Adrenal gland (tissue), 12 donors: ENCODE measurements around the gene HMBS. TPM values are rescaled to one million over a fixed set of nuclear protein-coding genes. Genes with fewer than 3 reads are reported as not detected.
"Not testable (repeated sequence)": the region's sequence is repeated elsewhere in the genome, so short reads cannot be mapped to it uniquely, and the experiment has no call there.

Source experiments
- DNase-seq, 7 donors: peaks; one replicate each; pipeline ENCODE4 v3.0.0-alpha.2; 2019 to 2020
- H3K27ac ChIP-seq, 5 donors: fragments of 200-600 bp; sonication (generic) in 4 of 5; 1 replicate in 3 of 5; 2 replicates in 2 of 5; pipeline versions ENCODE4 v1.5.1 to v1.8.0; 2016 to 2020; ENCODE audit warnings: mild to moderate bottlenecking in 1 of 5
- H3K27me3 ChIP-seq: fragments of 200-600 bp; 2 replicates; pipeline ENCODE4 v1.8.0; 2021
- H3K36me3 ChIP-seq, 2 donors: fragments of 200-600 bp; replicated peaks in 1 of 2; 1 replicate in 1 of 2; 2 replicates in 1 of 2; pipeline versions ENCODE4 v1.5.1 to v1.8.0; 2018 to 2022
- H3K4me1 ChIP-seq, 2 donors: fragments of 200-600 bp; replicated peaks in 1 of 2; 1 replicate in 1 of 2; 2 replicates in 1 of 2; pipeline versions ENCODE4 v1.5.1 to v1.8.0; 2018 to 2021
- H3K4me3 ChIP-seq, 4 donors: fragments of 200-600 bp; sonication (generic) in 3 of 4; one replicate each; pipeline ENCODE4 v1.5.1; 2016 to 2018
- H3K9me3 ChIP-seq, 3 donors: fragments of 200-600 bp; sonication (generic) in 1 of 3; replicated peaks in 1 of 3; 1 replicate in 2 of 3; 2 replicates in 1 of 3; pipeline versions ENCODE4 v1.5.1 to v1.8.0; 2016 to 2021
- CTCF ChIP-seq, 6 experiments: fragments of 450-650 bp in 4 of 6; fragments of 200-600 bp in 2 of 6; sonication (generic) in 1 of 6; IDR thresholded peaks; 1 replicate in 5 of 6; 2 replicates in 1 of 6; pipeline versions ENCODE4 v1.5.1 to v1.8.0; 2016 to 2021; ENCODE audit warnings: antibody characterized with exemption in 6 of 6, mild to moderate bottlenecking in 2 of 6, moderate library complexity in 1 of 6
- POLR2A ChIP-seq, 2 donors: fragments of 450-650 bp; IDR thresholded peaks; one replicate each; pipeline ENCODE4 v1.6.1; 2017; ENCODE audit warnings: antibody characterized with exemption in 2 of 2, mild to moderate bottlenecking in 2 of 2, moderate library complexity in 1 of 2
- WGBS, 4 donors: extraction: QIAGEN DNeasy Blood & Tissue Kit in 2 of 4; methylation state at CpG; one replicate each; pipeline versions ENCODE4 v1.1.5 to v1.1.7; 2013 to 2017; 5-methylcytosine and 5-hydroxymethylcytosine counted together
- intact Hi-C, 2 donors: fragments of 100-400 bp; cut with DNase I; formaldehyde crosslinking; loops; one replicate each; pipeline versions ENCODE4 v1.14.1 to v1.15.0; 2022 to 2023
- polyA plus RNA-seq, 3 donors: library from polyadenylated mRNA; stranded (reverse); fragments of 200-250 nt in 2 of 3; fragments of 350-450 nt in 1 of 3; fragmentation: Illumina TruSeq in 1 of 3; extraction: RNeasy Lipid Tissue Mini Kit (QIAGEN cat#74804) in 1 of 3; gene quantifications; one replicate each; pipeline ENCODE4 v1.2.3, GENCODE V29; 2013 to 2014
- total RNA-seq, 9 donors: library from RNA; depleted of rRNA in 4 of 9; stranded (reverse); fragments of >200 nt in 4 of 9; fragments of 120-200 nt in 1 of 9; fragmentation: NEBNext Ultra II Directional in 1 of 9; extraction: Animal tissue kit (Norgen Biotek cat#: 25700) in 1 of 9; gene quantifications; one replicate each; pipeline versions ENCODE4 v1.1.0 to v1.2.4, GENCODE V29; 2013 to 2023
- donor health status: healthy with polysubstance abuse.
- donor health status: Bipolar disorder and iron deficiency.
- donor health status: DM: yes; HTN: yes; CAD: no.
- donor health status: DM: no; HTN: no; CAD: no.
- donor health status: DM: no; HTN: no; CAD: no.
- donor health status: DM: yes; HTN: yes; CAD: no.

Gene HMBS
- total and polyA plus RNA-seq, 12 donors: 10.9 to 37.2 (median 29.5) TPM

DNA sequence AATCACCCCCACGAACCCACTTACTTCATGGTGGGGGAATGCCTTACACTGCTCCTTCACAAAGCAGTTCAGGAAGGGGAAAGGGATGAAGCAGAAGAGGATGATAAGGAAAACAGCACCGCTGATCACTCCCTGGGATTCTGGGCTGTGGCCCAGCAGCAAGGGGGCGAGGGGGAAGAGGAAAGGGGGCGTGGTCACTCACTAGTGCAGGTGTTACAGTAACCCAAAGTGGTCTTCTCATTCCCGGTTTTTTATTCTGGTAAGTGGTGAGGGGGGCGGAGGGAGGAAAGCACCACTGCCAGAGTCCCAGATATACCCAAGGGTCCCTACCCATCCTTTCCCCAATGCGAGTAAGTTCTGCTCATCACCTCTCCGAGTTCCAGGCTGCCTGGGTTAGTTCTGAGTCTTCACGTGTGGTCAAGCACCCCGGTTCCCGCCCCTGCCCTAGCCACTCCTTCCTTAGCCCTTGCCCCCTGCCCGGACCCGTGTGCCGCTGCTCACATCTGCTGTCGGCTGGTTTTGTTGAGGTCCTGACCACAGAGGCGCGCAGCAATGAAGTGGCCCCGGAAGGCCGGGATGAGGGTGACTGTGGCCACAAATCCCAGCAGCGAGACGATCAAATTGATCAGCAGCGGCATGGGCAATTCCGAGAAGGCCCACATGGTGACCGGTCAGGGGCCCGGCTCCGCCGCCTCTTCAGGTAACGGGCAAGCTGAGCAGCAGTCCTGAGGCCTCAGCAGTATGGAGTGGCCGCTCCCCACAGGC lies 16.5 kb downstream of the HMBS start:
- Histone ChIP-seq H3K27me3 (no peaks in the 10 kb centered on the region), H3K9me3 (no peaks in the 10 kb centered on the region), H3K4me1 (peaks cover 22 to 26% of the 10 kb centered on the region in 2 donors), H3K27ac (peak overlapping the region; percentile 66 to 94 (median 86)), H3K4me3 (peak overlapping the region; percentile 28 to 77 (median 74)), H3K36me3 (peaks cover 0 to 19% of the 10 kb centered on the region in 2 donors)
- no peak for DNase-seq
- WGBS, 4 donors: 1 to 2% (median 2%) methylated on average over 17 to 29 of the region's 29 CpGs
- intact Hi-C loops: no loop called here
- TF ChIP-seq CTCF (IDR thresholded peaks at IDR 0.05): peak in 2 of 6 experiments; percentile 23 to 45
- peak; percentile 10 to 15 for TF ChIP-seq POLR2A (IDR thresholded peaks at IDR 0.05)

GRCh38 chr11:119101759-119102423 lies 17.2 kb downstream of the HMBS start, which contains the start of gene DPAGT1:
Gene DPAGT1, minus strand, starts transcription at chr11:119101853. Its CDS starts 198 bp downstream, at chr11:119101655.
- WGBS, 4 donors: 0 to 1% (median 0%) methylated on average over 28 to 32 of the region's 32 CpGs
- intact Hi-C loops: no loop called here
- DNase-seq: peak; percentile 89 to 97 (median 93)
- H3K36me3 ChIP-seq: peaks cover 0 to 14% of the 10 kb centered on the region in 2 donors
- peaks cover 28 to 33% of the 10 kb centered on the region in 2 donors for H3K4me1 ChIP-seq
- H3K9me3 ChIP-seq: no peaks in the 10 kb centered on the region
- no peaks in the 10 kb centered on the region for H3K27me3 ChIP-seq
- TF ChIP-seq POLR2A (IDR thresholded peaks at IDR 0.05) (peak in 1 of 2 donors; percentile 72), CTCF (IDR thresholded peaks at IDR 0.05) (no peak)
- H3K4me3 ChIP-seq: peak within 1 kb of the TSS; percentile 28 to 77 (median 74)
- peak within 1 kb of the TSS; percentile 66 to 94 (median 86) for H3K27ac ChIP-seq

- intact Hi-C loops, H3K9me3 ChIP-seq, H3K36me3 ChIP-seq, H3K27me3 ChIP-seq, DNase-seq: not testable (repeated sequence)
- 84 to 86% (median 85%) methylated on average over 18 of the region's 18 CpGs for WGBS, 4 donors
- H3K4me3 ChIP-seq: peak overlapping the region in 1 of 4 donors; percentile 76
- peak overlapping the region in 3 of 5 donors; percentile 83 to 94 (median 90) for H3K27ac ChIP-seq
- H3K4me1 ChIP-seq: peaks cover 33 to 35% of the 10 kb centered on the region in 2 donors
These were observed 18.5 kb downstream of the HMBS start for GRCh38 chr11:119103161-119103664.

DNA sequence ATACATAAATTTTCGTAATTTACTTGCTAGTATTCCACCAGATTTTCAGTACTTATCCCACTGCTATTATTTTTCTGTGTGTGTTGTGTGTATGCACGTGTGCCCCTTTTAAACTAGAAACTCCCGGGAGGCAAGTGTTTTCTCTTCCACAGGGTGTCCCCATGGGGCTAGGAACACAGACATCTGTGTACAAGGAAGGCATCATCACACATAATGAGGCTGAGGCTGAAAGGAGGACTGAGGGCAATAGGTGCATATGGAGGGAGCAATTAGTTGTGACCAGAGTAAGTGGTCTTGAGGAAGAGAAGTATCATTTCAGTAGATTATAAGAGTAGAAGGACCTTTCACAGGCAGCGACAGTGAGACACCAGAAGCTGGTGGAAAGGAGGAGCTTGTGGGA lies 19.1 kb downstream of the HMBS start:
- WGBS, 4 donors: 54 to 58% (median 55%) methylated on average over 4 of the region's 4 CpGs
- DNase-seq: no peak
- Histone ChIP-seq H3K27ac (no peak overlapping the region), H3K4me3 (no peak overlapping the region), H3K27me3 (no peaks in the 10 kb centered on the region), H3K36me3 (no peaks in the 10 kb centered on the region), H3K9me3 (no peaks in the 10 kb centered on the region), H3K4me1 (peaks cover 36 to 41% of the 10 kb centered on the region in 2 donors)
- intact Hi-C loops: no loop called here
- TF ChIP-seq CTCF (IDR thresholded peaks at IDR 0.05) (no peak), POLR2A (IDR thresholded peaks at IDR 0.05) (no peak)
